T-cell (primary cell): ENCODE results near the gene BAIAP2L2. TPM values are rescaled to one million over a fixed set of nuclear protein-coding genes. Genes with fewer than 3 reads are reported as not detected.
"Not testable (repeated sequence)": the region's sequence is repeated elsewhere in the genome, so short reads cannot be mapped to it uniquely, and the experiment has no call there.

ENCODE experiments used
- ATAC-seq, 4 experiments: fragments of 200-7000 bp in 3 of 4; fragments of 150-1000 bp in 1 of 4; cut with Tn5 transposase; replicated peaks in 1 of 4; 1 replicate in 3 of 4; 2 replicates in 1 of 4; pipeline ENCODE4 v1.10.0; 2021; ENCODE audit warnings: moderate library complexity in 3 of 4, mild to moderate bottlenecking in 2 of 4, moderate number of reproducible peaks in 1 of 4
- CTCF ChIA-PET, 2 donors: fragments of 300-600 bp; sonication (Branson Sonifier 250); formaldehyde crosslinking; loops; one replicate each; lab custom pipeline; 2022; ENCODE audit warnings: antibody characterized with exemption in 2 of 2; lab: Charles Lee
- POLR2A ChIA-PET, 2 donors: fragments of 300-600 bp; sonication (Branson Sonifier 250); formaldehyde crosslinking; loops; one replicate each; lab custom pipeline; 2022; ENCODE audit warnings: antibody characterized with exemption in 2 of 2; lab: Charles Lee
- DNase-seq, 35 experiments: peaks; one replicate each; pipeline versions ENCODE4 v3.0.0 to v3.0.0-alpha.2; 2013 to 2023
- H3K27ac ChIP-seq: one replicate; pipeline ENCODE4 v1.5.1; 2013; ENCODE audit warnings: low read length
- H3K27me3 ChIP-seq, 2 experiments: replicated peaks in 1 of 2; 1 replicate in 1 of 2; 2 replicates in 1 of 2; pipeline versions ENCODE4 v1.6.1 to v1.7.0; 2013; ENCODE audit warnings: low read length in 1 of 2, mixed read lengths in 1 of 2; ENCODE audit not compliant: control insufficient read depth in 2 of 2, insufficient read depth in 2 of 2; ENCODE audit errors: extremely low read depth in 1 of 2
- H3K36me3 ChIP-seq, 2 donors: 1 replicate in 1 of 2; 2 replicates in 1 of 2; pipeline versions ENCODE4 v1.6.1 to v1.7.0; 2013; ENCODE audit warnings: low read length in 1 of 2; ENCODE audit not compliant: control insufficient read depth in 2 of 2, insufficient read depth in 1 of 2; ENCODE audit errors: extremely low read depth in 1 of 2
- H3K4me1 ChIP-seq, 2 experiments: 1 replicate in 1 of 2; 2 replicates in 1 of 2; pipeline versions ENCODE4 v1.6.1 to v1.7.0; 2013; ENCODE audit warnings: low read length in 2 of 2, mixed read lengths in 1 of 2; ENCODE audit not compliant: insufficient read depth in 2 of 2, control insufficient read depth in 1 of 2; ENCODE audit errors: extremely low read depth in 1 of 2
- H3K4me3 ChIP-seq, 2 donors: 1 replicate in 1 of 2; 2 replicates in 1 of 2; pipeline versions ENCODE4 v1.5.1 to v1.7.0; 2013; ENCODE audit warnings: mild to moderate bottlenecking in 2 of 2, low read length in 1 of 2, moderate library complexity in 1 of 2; ENCODE audit not compliant: control insufficient read depth in 1 of 2; ENCODE audit errors: extremely low read depth in 1 of 2
- H3K9me3 ChIP-seq: 2 replicates; pipeline ENCODE4 v1.7.0; 2013
- H3K27ac Mint-ChIP-seq, 2 donors: one replicate each; pipeline ENCODE4 v1.8.0; 2020 to 2021; ENCODE audit warnings: mild to moderate bottlenecking in 2 of 2, mixed read lengths in 2 of 2
- H3K27me3 Mint-ChIP-seq, 2 donors: one replicate each; pipeline ENCODE4 v1.8.0; 2021 to 2022; ENCODE audit warnings: mixed read lengths in 2 of 2
- H3K36me3 Mint-ChIP-seq: one replicate; pipeline ENCODE4 v1.8.0; 2021; ENCODE audit warnings: mixed read lengths
- H3K4me1 Mint-ChIP-seq, 3 donors: one replicate each; pipeline ENCODE4 v1.8.0; 2020 to 2022; ENCODE audit warnings: mixed read lengths in 3 of 3, mild to moderate bottlenecking in 1 of 3
- H3K4me3 Mint-ChIP-seq, 3 donors: one replicate each; pipeline ENCODE4 v1.8.0; 2020 to 2022; ENCODE audit warnings: mild to moderate bottlenecking in 3 of 3, mixed read lengths in 3 of 3, moderate library complexity in 3 of 3
- H3K9me3 Mint-ChIP-seq, 3 donors: one replicate each; pipeline ENCODE4 v1.8.0; 2020 to 2022; ENCODE audit warnings: mixed read lengths in 3 of 3
- WGBS: methylation state at CpG from one replicate; pipeline ENCODE4 v1.1.5; 2013; ENCODE audit warnings: missing lambda C conversion rate; ENCODE audit not compliant: insufficient coverage; 5-methylcytosine and 5-hydroxymethylcytosine counted together
- total RNA-seq, 35 experiments: library from RNA in 6 of 35; stranded (reverse) in 6 of 35; fragments of 120-200 nt in 1 of 35; gene quantifications; one replicate each; pipeline versions ENCODE4 v1.2.1 to v1.2.4 and lab custom pipeline; 2013 to 2026

BAIAP2L2 gene
- total RNA-seq, 5 donors from 2014 or later (not counting 1 experiment from before 2014, with no cell fraction given): 1.3 to 4.4 (median 3.2) TPM

GRCh38 chr22:38125038-38125610 lies 14.6 kb upstream of the BAIAP2L2 start:
- Mint-ChIP-seq H3K4me1 (no peaks in the 10 kb centered on the region), H3K27me3 (no peaks in the 10 kb centered on the region), H3K27ac (no peak overlapping the region), H3K9me3 (no peaks in the 10 kb centered on the region), H3K36me3 (peaks cover 15% of the 10 kb centered on the region), H3K4me3 (no peak overlapping the region)
- Histone ChIP-seq H3K36me3 (peaks cover 25 to 42% of the 10 kb centered on the region in 2 donors), H3K27ac (no peak overlapping the region), H3K4me1 (no peaks in the 10 kb centered on the region), H3K4me3 (no peak overlapping the region), H3K27me3 (no peaks in the 10 kb centered on the region), H3K9me3 (no peaks in the 10 kb centered on the region)
- DNase-seq (no peak), ATAC-seq (no peak)
- WGBS: 97% methylated on average over 6 of the region's 14 CpGs
- ChIA-PET CTCF (no interaction called here), POLR2A (no interaction called here)

- Mint-ChIP-seq H3K4me3 (no peak overlapping the region), H3K4me1 (no peaks in the 10 kb centered on the region), H3K27ac (no peak overlapping the region), H3K36me3 (peaks cover 20% of the 10 kb centered on the region), H3K9me3 (no peaks in the 10 kb centered on the region), H3K27me3 (no peaks in the 10 kb centered on the region)
- Histone ChIP-seq H3K9me3 (no peaks in the 10 kb centered on the region), H3K27ac (no peak overlapping the region), H3K36me3 (peaks cover 23 to 36% of the 10 kb centered on the region in 2 donors), H3K4me3 (no peak overlapping the region), H3K4me1 (no peaks in the 10 kb centered on the region), H3K27me3 (no peaks in the 10 kb centered on the region)
- DNase-seq (no peak), ATAC-seq (no peak)
- ChIA-PET CTCF (no interaction called here), POLR2A (interaction anchor here in 1 of 2 donors (0.5 kb wide), 1 partner anchor 1082 kb away, joined by 8 read pairs; no protein-coding TSS in a partner anchor)
- 88% methylated on average over 15 of the region's 21 CpGs for WGBS
These were observed 13.9 kb upstream of the BAIAP2L2 start for GRCh38 chr22:38124236-38124974.

DNA sequence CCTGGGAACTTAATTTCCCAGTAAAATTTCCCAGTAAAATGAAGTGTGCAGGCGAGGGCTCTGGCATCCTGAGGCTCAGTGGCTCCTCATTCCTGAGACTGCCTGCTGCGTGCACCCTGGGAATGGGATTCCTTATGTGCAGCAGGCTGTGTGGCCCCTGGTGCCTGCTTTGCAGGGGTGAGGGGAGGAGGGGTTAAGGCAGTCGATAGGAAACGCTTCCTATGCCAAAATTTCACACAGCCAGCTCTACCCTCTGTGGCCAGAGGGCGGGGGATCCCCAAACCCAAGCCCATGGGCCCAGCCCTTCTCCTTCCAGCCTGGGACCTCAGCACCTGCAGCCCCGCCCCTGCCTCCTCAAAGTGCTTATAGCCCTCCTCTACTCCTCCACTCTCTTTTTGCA lies 12.1 kb upstream of the BAIAP2L2 start:
- peaks cover 19% of the 10 kb centered on the region for H3K36me3 Mint-ChIP-seq
- ATAC-seq (no peak), DNase-seq (no peak)
- H3K27me3 Mint-ChIP-seq: no peaks in the 10 kb centered on the region
- Histone ChIP-seq H3K27me3 (no peaks in the 10 kb centered on the region), H3K4me1 (no peaks in the 10 kb centered on the region), H3K36me3 (peaks cover 13 to 18% of the 10 kb centered on the region in 2 donors), H3K27ac (no peak overlapping the region), H3K9me3 (no peaks in the 10 kb centered on the region), H3K4me3 (no peak overlapping the region)
- 86% methylated on average over 2 of the region's 6 CpGs for WGBS
- H3K4me1 Mint-ChIP-seq: no peaks in the 10 kb centered on the region
- ChIA-PET CTCF (no interaction called here), POLR2A (no interaction called here)
- H3K4me3 Mint-ChIP-seq: no peak overlapping the region
- no peaks in the 10 kb centered on the region for H3K9me3 Mint-ChIP-seq
- H3K27ac Mint-ChIP-seq: no peak overlapping the region

GRCh38 chr22:38120359-38121110 lies 10.1 kb upstream of the BAIAP2L2 start:
- DNase-seq (no peak), ATAC-seq (no peak)
- Histone ChIP-seq H3K27ac (no peak overlapping the region), H3K27me3 (no peaks in the 10 kb centered on the region), H3K36me3 (peaks cover 5 to 13% of the 10 kb centered on the region in 2 donors), H3K4me3 (no peak overlapping the region), H3K4me1 (no peaks in the 10 kb centered on the region), H3K9me3 (no peaks in the 10 kb centered on the region)
- no peaks in the 10 kb centered on the region for H3K27me3 Mint-ChIP-seq
- no peaks in the 10 kb centered on the region for H3K4me1 Mint-ChIP-seq
- no peaks in the 10 kb centered on the region for H3K9me3 Mint-ChIP-seq
- ChIA-PET CTCF (no interaction called here), POLR2A (no interaction called here)
- WGBS: 97% methylated on average over 26 of the region's 28 CpGs
- no peak overlapping the region for H3K4me3 Mint-ChIP-seq
- no peak overlapping the region for H3K27ac Mint-ChIP-seq
- H3K36me3 Mint-ChIP-seq: peaks cover 10% of the 10 kb centered on the region

GRCh38 chr22:38118747-38119146 lies 8.3 kb upstream of the BAIAP2L2 start:
- POLR2A ChIA-PET, ATAC-seq, H3K9me3 ChIP-seq, H3K4me3 Mint-ChIP-seq, H3K4me1 ChIP-seq, DNase-seq, H3K4me1 Mint-ChIP-seq, H3K4me3 ChIP-seq, H3K27me3 Mint-ChIP-seq, H3K27ac Mint-ChIP-seq, CTCF ChIA-PET, H3K36me3 ChIP-seq, H3K9me3 Mint-ChIP-seq, H3K27ac ChIP-seq, H3K27me3 ChIP-seq: not testable (repeated sequence)
- WGBS: 100% methylated on average over 1 of the region's 2 CpGs
- peaks cover 16% of the 10 kb centered on the region for H3K36me3 Mint-ChIP-seq

GRCh38 chr22:38118182-38118581 lies 7.7 kb upstream of the BAIAP2L2 start:
- no peak overlapping the region for H3K4me3 ChIP-seq
- Mint-ChIP-seq H3K27ac (no peak overlapping the region), H3K4me1 (peaks cover 3 to 6% (median 5%) of the 10 kb centered on the region in 3 donors), H3K27me3 (no peaks in the 10 kb centered on the region), H3K36me3 (peaks cover 16% of the 10 kb centered on the region), H3K9me3 (no peaks in the 10 kb centered on the region), H3K4me3 (no peak overlapping the region)
- H3K9me3 ChIP-seq: no peaks in the 10 kb centered on the region
- ChIA-PET CTCF (interaction anchor here in 1 of 2 donors (0.8 kb wide), 1 partner anchor 31 kb away, joined by 3 read pairs; no protein-coding TSS in a partner anchor), POLR2A (no interaction called here)
- H3K36me3 ChIP-seq: peaks cover 8 to 12% of the 10 kb centered on the region in 2 donors
- DNase-seq (no peak), ATAC-seq (no peak)
- no peak overlapping the region for H3K27ac ChIP-seq
- WGBS: 57% methylated on average over 1 of the region's 3 CpGs
- peaks cover 0 to 8% of the 10 kb centered on the region in 2 experiments for H3K4me1 ChIP-seq
- no peaks in the 10 kb centered on the region for H3K27me3 ChIP-seq
